ENCODE measurements around the gene EOLA2.

DNA sequence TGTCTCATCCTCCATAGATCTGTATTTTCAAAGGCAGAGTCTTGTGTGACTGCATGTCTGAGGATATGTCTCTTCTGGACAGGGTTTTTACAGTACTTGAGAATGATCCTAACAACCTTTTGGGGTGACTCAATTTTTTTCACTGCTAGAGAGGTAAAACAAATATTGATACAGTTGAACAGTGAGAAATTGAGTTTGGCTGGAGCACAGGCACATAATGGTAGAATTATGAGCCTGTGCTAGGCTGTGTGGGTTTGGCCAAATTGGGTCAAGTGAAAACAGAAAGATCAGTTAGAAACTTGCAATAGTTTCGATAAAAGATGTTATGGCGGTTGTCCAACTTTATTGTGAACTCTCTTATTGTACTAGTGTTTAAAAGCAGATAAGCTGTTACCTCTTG lies 23.3 kb upstream of the EOLA2 start:
- TF ChIP-seq, protein P1, sequence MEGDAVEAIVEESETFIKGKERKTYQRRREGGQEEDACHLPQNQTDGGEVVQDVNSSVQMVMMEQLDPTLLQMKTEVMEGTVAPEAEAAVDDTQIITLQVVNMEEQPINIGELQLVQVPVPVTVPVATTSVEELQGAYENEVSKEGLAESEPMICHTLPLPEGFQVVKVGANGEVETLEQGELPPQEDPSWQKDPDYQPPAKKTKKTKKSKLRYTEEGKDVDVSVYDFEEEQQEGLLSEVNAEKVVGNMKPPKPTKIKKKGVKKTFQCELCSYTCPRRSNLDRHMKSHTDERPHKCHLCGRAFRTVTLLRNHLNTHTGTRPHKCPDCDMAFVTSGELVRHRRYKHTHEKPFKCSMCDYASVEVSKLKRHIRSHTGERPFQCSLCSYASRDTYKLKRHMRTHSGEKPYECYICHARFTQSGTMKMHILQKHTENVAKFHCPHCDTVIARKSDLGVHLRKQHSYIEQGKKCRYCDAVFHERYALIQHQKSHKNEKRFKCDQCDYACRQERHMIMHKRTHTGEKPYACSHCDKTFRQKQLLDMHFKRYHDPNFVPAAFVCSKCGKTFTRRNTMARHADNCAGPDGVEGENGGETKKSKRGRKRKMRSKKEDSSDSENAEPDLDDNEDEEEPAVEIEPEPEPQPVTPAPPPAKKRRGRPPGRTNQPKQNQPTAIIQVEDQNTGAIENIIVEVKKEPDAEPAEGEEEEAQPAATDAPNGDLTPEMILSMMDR (IDR thresholded peaks at IDR 0.05): no peak
- no peak for TF ChIP-seq POLR2A (IDR thresholded peaks at IDR 0.05)

Data from testis (tissue), 2 donors.